SU-DHL-6 (cell line): ENCODE measurements around the gene LRRC28.

Experiments used
- H2AFZ ChIP-seq: fragments of 200-600 bp; sonication (generic); 2 replicates; pipeline ENCODE4 v1.6.1; 2014; ENCODE audit warnings: low read depth, mild to moderate bottlenecking, moderate library complexity, mixed read lengths, antibody characterized with exemption, low read length; ENCODE audit not compliant: severe bottlenecking
- H3F3A ChIP-seq: fragments of 200-600 bp; shearing (Covaris generic); 2 replicates; pipeline ENCODE4 v1.6.0; 2016; ENCODE audit warnings: antibody characterized with exemption, mild to moderate bottlenecking; ENCODE audit not compliant: insufficient read depth
- H3K27ac ChIP-seq: fragments of 200-600 bp; sonication (generic); 2 replicates; pipeline ENCODE4 v1.5.1; 2016; ENCODE audit warnings: low read depth, mild to moderate bottlenecking, low read length, moderate library complexity, mixed read lengths
- H3K27me3 ChIP-seq: fragments of 200-600 bp; sonication (generic), shearing (Covaris generic); 2 replicates; pipeline ENCODE4 v1.6.0; 2014; ENCODE audit warnings: mild to moderate bottlenecking, low read length
- H3K36me3 ChIP-seq: fragments of 200-600 bp; sonication (generic); 2 replicates; pipeline ENCODE4 v1.6.1; 2014; ENCODE audit warnings: mild to moderate bottlenecking, low read length, mixed read lengths
- H3K4me2 ChIP-seq: fragments of 300-600, 200-600 bp; shearing (Covaris generic), sonication (generic); 2 replicates; pipeline ENCODE4 v1.6.0; 2014; ENCODE audit warnings: low read length, low read depth, mild to moderate bottlenecking; ENCODE audit not compliant: poor library complexity, severe bottlenecking
- H3K4me3 ChIP-seq: fragments of 200-600 bp; sonication (generic); 2 replicates; pipeline ENCODE4 v1.5.1; 2014; ENCODE audit warnings: antibody characterized with exemption, low read length, mild to moderate bottlenecking, mixed read lengths; ENCODE audit not compliant: insufficient read depth, poor library complexity, severe bottlenecking
- H3K79me2 ChIP-seq: fragments of 200-600 bp; sonication (generic); 2 replicates; pipeline ENCODE4 v1.6.1; 2014; ENCODE audit warnings: mild to moderate bottlenecking, low read length, moderate library complexity; ENCODE audit not compliant: insufficient read depth
- H3K9ac ChIP-seq: fragments of 200-600 bp; sonication (generic); 2 replicates; pipeline ENCODE4 v1.7.0; 2014; ENCODE audit warnings: mild to moderate bottlenecking, low read length
- H3K9me2 ChIP-seq: fragments of 200-600 bp; sonication (generic); replicated peaks from 2 replicates; pipeline ENCODE4 v1.6.1; 2014; ENCODE audit warnings: low read length; ENCODE audit not compliant: insufficient read depth
- H3K9me3 ChIP-seq: fragments of 200-600 bp; sonication (generic); 2 replicates; pipeline ENCODE4 v1.6.1; 2014; ENCODE audit warnings: low read length, mixed read lengths; ENCODE audit not compliant: insufficient read depth
- H4K20me1 ChIP-seq: fragments of 200-600 bp; sonication (generic); 2 replicates; pipeline ENCODE4 v1.6.1; 2014; ENCODE audit warnings: low read depth, mild to moderate bottlenecking, antibody characterized with exemption, low read length, moderate library complexity, mixed read lengths
- CTCF ChIP-seq: fragments of 200-600 bp; sonication (generic); IDR thresholded peaks from one replicate; pipeline ENCODE4 v1.5.1; 2017; ENCODE audit warnings: antibody characterized with exemption, mild to moderate bottlenecking, low read length, moderate library complexity; ENCODE audit not compliant: insufficient read depth, poor library complexity, severe bottlenecking
- EZH2phosphoT487 ChIP-seq: fragments of 200-600 bp; sonication (generic), shearing (Covaris generic); conservative IDR thresholded peaks from 2 replicates; pipeline ENCODE4 v1.6.1; 2018; ENCODE audit warnings: mild to moderate bottlenecking, antibody characterized with exemption, low read length, moderate library complexity, mixed read lengths

The LRRC28 gene

GRCh38 chr15:99238849-99239248 is 12.4 kb upstream of the LRRC28 start:
- no peak overlapping the region for H2AFZ ChIP-seq
- TF ChIP-seq CTCF (no peak), EZH2phosphoT487 (no peak)
- no peak overlapping the region for H3K9ac ChIP-seq

GRCh38 chr15:99239545-99240198 is 11.6 kb upstream of the LRRC28 start:
- no peaks in the 10 kb centered on the region for H3K9me3 ChIP-seq
- no peaks in the 10 kb centered on the region for H3K27me3 ChIP-seq
- no peaks in the 10 kb centered on the region for H3K36me3 ChIP-seq
- H3K79me2 ChIP-seq = no peaks in the 10 kb centered on the region
- no peaks in the 10 kb centered on the region for H3F3A ChIP-seq
- no peak overlapping the region for H3K9ac ChIP-seq
- TF ChIP-seq CTCF = no peak
- TF ChIP-seq EZH2phosphoT487 = no peak
- no peaks in the 10 kb centered on the region for H4K20me1 ChIP-seq
- no peak overlapping the region for H3K4me3 ChIP-seq
- H2AFZ ChIP-seq = no peak overlapping the region
- H3K9me2 ChIP-seq = no peaks in the 10 kb centered on the region
- H3K4me2 ChIP-seq = no peak overlapping the region
- H3K27ac ChIP-seq = no peak overlapping the region

More at GRCh38 chr15:99238849-99239248, 12.4 kb upstream of the LRRC28 start:
- Histone ChIP-seq H3K27ac (no peak overlapping the region), H3K4me2 (no peak overlapping the region), H3F3A (no peaks in the 10 kb centered on the region), H3K27me3 (no peaks in the 10 kb centered on the region), H3K9me2 (no peaks in the 10 kb centered on the region), H3K79me2 (no peaks in the 10 kb centered on the region), H3K4me3 (no peak overlapping the region), H4K20me1 (no peaks in the 10 kb centered on the region), H3K9me3 (no peaks in the 10 kb centered on the region), H3K36me3 (no peaks in the 10 kb centered on the region)

GRCh38 chr15:99241752-99242151 is 9.5 kb upstream of the LRRC28 start:
- no peaks in the 10 kb centered on the region for H3K79me2 ChIP-seq

More at GRCh38 chr15:99241752-99242151, 9.5 kb upstream of the LRRC28 start:
- Histone ChIP-seq H4K20me1 (no peaks in the 10 kb centered on the region), H3K4me2 (no peak overlapping the region), H3K27ac (no peak overlapping the region), H3K9me2 (no peaks in the 10 kb centered on the region), H3K36me3 (no peaks in the 10 kb centered on the region), H3K27me3 (no peaks in the 10 kb centered on the region), H3K4me3 (no peak overlapping the region), H3K9me3 (no peaks in the 10 kb centered on the region), H3F3A (no peaks in the 10 kb centered on the region), H2AFZ (no peak overlapping the region), H3K9ac (no peak overlapping the region)
- no peak for TF ChIP-seq CTCF
- TF ChIP-seq EZH2phosphoT487 = no peak
